Vagina (tissue), 2 donors: ENCODE measurements around the gene RAB3B. TPM values are rescaled to one million over a fixed set of nuclear protein-coding genes. Genes with fewer than 3 reads are reported as not detected.
"Not testable (repeated sequence)": the region's sequence is repeated elsewhere in the genome, so short reads cannot be mapped to it uniquely, and the experiment has no call there.

Experiments
- DNase-seq, 2 donors: peaks; one replicate each; pipeline ENCODE4 v3.0.0-alpha.2; 2017; ENCODE audit errors: extremely low spot score in 2 of 2
- H3K27ac ChIP-seq: fragments of 200-600 bp; sonication (generic); one replicate; pipeline ENCODE4 v1.5.1; 2019
- H3K27me3 ChIP-seq: fragments of 200-600 bp; sonication (generic); one replicate; pipeline ENCODE4 v1.5.1; 2019
- H3K36me3 ChIP-seq, 2 donors: fragments of 200-600 bp; sonication (generic); one replicate each; pipeline ENCODE4 v1.5.1; 2017 to 2019
- H3K4me1 ChIP-seq: fragments of 200-600 bp; sonication (generic); one replicate; pipeline ENCODE4 v1.5.1; 2019
- H3K4me3 ChIP-seq, 2 donors: fragments of 200-600 bp; sonication (generic); 1 replicate in 1 of 2; 2 replicates in 1 of 2; pipeline ENCODE4 v1.5.1; 2016 to 2019
- H3K9me3 ChIP-seq: fragments of 200-600 bp; sonication (generic); one replicate; pipeline ENCODE4 v1.5.1; 2019
- CTCF ChIP-seq, 3 experiments: fragments of 450-650 bp in 2 of 3; fragments of 200-600 bp in 1 of 3; sonication (generic) in 1 of 3; IDR thresholded peaks; one replicate each; pipeline ENCODE4 v1.5.1; 2017 to 2019; ENCODE audit warnings: antibody characterized with exemption in 3 of 3, mild to moderate bottlenecking in 2 of 3, moderate library complexity in 2 of 3
- POLR2A ChIP-seq, 2 donors: fragments of 450-650 bp; IDR thresholded peaks; one replicate each; pipeline ENCODE4 v1.6.1; 2017; ENCODE audit warnings: antibody characterized with exemption in 2 of 2, mild to moderate bottlenecking in 2 of 2, moderate library complexity in 2 of 2
- POLR2AphosphoS5 ChIP-seq, 2 donors: sonication (generic); formaldehyde crosslinking; IDR thresholded peaks; one replicate each; pipeline ENCODE4 v1.9.0; 2017; ENCODE audit warnings: antibody characterized with exemption in 2 of 2, mild to moderate bottlenecking in 2 of 2, low read depth in 1 of 2; ENCODE audit not compliant: insufficient read depth in 1 of 2
- intact Hi-C: fragments of 100-400 bp; cut with DNase I; formaldehyde crosslinking; loops from one replicate; pipeline ENCODE4 v1.15.1; 2023
- total RNA-seq: library from RNA; depleted of rRNA; stranded (reverse); fragments of >200 nt; gene quantifications from one replicate; pipeline ENCODE4 v1.2.3, GENCODE V29; 2016

RAB3B gene
- total RNA-seq, 1 donor from 2014 or later: 2.0 TPM

- Histone ChIP-seq H3K9me3 (no peaks in the 10 kb centered on the region), H3K36me3 (no peaks in the 10 kb centered on the region), H3K27ac (no peak overlapping the region), H3K4me1 (no peaks in the 10 kb centered on the region), H3K27me3 (no peaks in the 10 kb centered on the region), H3K4me3 (no peak overlapping the region)
- intact Hi-C loops: no loop called here
- TF ChIP-seq POLR2A (IDR thresholded peaks at IDR 0.05) (no peak), CTCF (IDR thresholded peaks at IDR 0.05) (no peak), POLR2AphosphoS5 (IDR thresholded peaks at IDR 0.05; ENCODE audit: insufficient read depth in 1 of 2, low read depth in 1 of 2) (no peak)
- no peak for DNase-seq
Observed at GRCh38 chr1:51902456-51902855, 88.0 kb downstream of the RAB3B start.

- no peaks in the 10 kb centered on the region for H3K9me3 ChIP-seq
- DNase-seq: no peak
- intact Hi-C loops: no loop called here
- no peaks in the 10 kb centered on the region for H3K27me3 ChIP-seq
- H3K4me3 ChIP-seq: no peak overlapping the region
- H3K36me3 ChIP-seq: no peaks in the 10 kb centered on the region
- no peak for TF ChIP-seq POLR2AphosphoS5 (IDR thresholded peaks at IDR 0.05; ENCODE audit: insufficient read depth in 1 of 2, low read depth in 1 of 2)
- no peak for TF ChIP-seq CTCF (IDR thresholded peaks at IDR 0.05)
- no peak for TF ChIP-seq POLR2A (IDR thresholded peaks at IDR 0.05)
- no peaks in the 10 kb centered on the region for H3K4me1 ChIP-seq
- no peak overlapping the region for H3K27ac ChIP-seq
Observed at GRCh38 chr1:51901151-51901550, 89.3 kb downstream of the RAB3B start.

- Histone ChIP-seq H3K27me3 (no peaks in the 10 kb centered on the region), H3K9me3 (no peaks in the 10 kb centered on the region), H3K4me1 (no peaks in the 10 kb centered on the region), H3K27ac (no peak overlapping the region), H3K36me3 (no peaks in the 10 kb centered on the region), H3K4me3 (no peak overlapping the region)
- intact Hi-C loops: no loop called here
- DNase-seq: no peak
- TF ChIP-seq POLR2AphosphoS5 (IDR thresholded peaks at IDR 0.05; ENCODE audit: insufficient read depth in 1 of 2, low read depth in 1 of 2) (no peak), POLR2A (IDR thresholded peaks at IDR 0.05) (no peak), CTCF (IDR thresholded peaks at IDR 0.05) (no peak)
Observed at GRCh38 chr1:51899022-51899421, 91.5 kb downstream of the RAB3B start.

- TF ChIP-seq POLR2A (IDR thresholded peaks at IDR 0.05) (no peak), POLR2AphosphoS5 (IDR thresholded peaks at IDR 0.05; ENCODE audit: insufficient read depth in 1 of 2, low read depth in 1 of 2) (no peak), CTCF (IDR thresholded peaks at IDR 0.05) (no peak)
- intact Hi-C loops: no loop called here
Observed at GRCh38 chr1:51898090-51898734, 92.3 kb downstream of the RAB3B start.

GRCh38 chr1:51897699-51898031, 92.8 kb downstream of the RAB3B start:
- intact Hi-C loops: no loop called here
- TF ChIP-seq POLR2A (IDR thresholded peaks at IDR 0.05) (no peak), CTCF (IDR thresholded peaks at IDR 0.05) (no peak), POLR2AphosphoS5 (IDR thresholded peaks at IDR 0.05; ENCODE audit: insufficient read depth in 1 of 2, low read depth in 1 of 2) (no peak)
- H3K36me3 ChIP-seq: no peaks in the 10 kb centered on the region
- no peak overlapping the region for H3K27ac ChIP-seq
- no peaks in the 10 kb centered on the region for H3K9me3 ChIP-seq
- DNase-seq: no peak
- H3K4me1 ChIP-seq: no peaks in the 10 kb centered on the region
- H3K4me3 ChIP-seq: no peak overlapping the region
- H3K27me3 ChIP-seq: no peaks in the 10 kb centered on the region

More at GRCh38 chr1:51898090-51898734, 92.3 kb downstream of the RAB3B start:
- DNase-seq: no peak
- Histone ChIP-seq H3K4me3 (no peak overlapping the region), H3K27me3 (no peaks in the 10 kb centered on the region), H3K4me1 (no peaks in the 10 kb centered on the region), H3K27ac (no peak overlapping the region), H3K9me3 (no peaks in the 10 kb centered on the region), H3K36me3 (no peaks in the 10 kb centered on the region)

- H3K27me3 ChIP-seq: not testable (repeated sequence)
Observed at GRCh38 chr1:51894748-51895147, 95.8 kb downstream of the RAB3B start.

More at GRCh38 chr1:51894748-51895147, 95.8 kb downstream of the RAB3B start:
- H3K4me3 ChIP-seq, intact Hi-C loops, H3K4me1 ChIP-seq, H3K36me3 ChIP-seq, H3K9me3 ChIP-seq, H3K27ac ChIP-seq, DNase-seq: not testable (repeated sequence)
